Effector CD4-positive, alpha-beta T cell (primary cell): ENCODE results near the gene EIF4H.
"Not testable (repeated sequence)": the region's sequence is repeated elsewhere in the genome, so short reads cannot be mapped to it uniquely, and the experiment has no call there.

Experiments used
- DNase-seq: peaks from one replicate; pipeline ENCODE4 v3.0.0-alpha.2; 2020

EIF4H gene

GRCh38 chr7:74199551-74200355 lies 25.6 kb downstream of the EIF4H start:
- DNase-seq: no peak

- no peak for DNase-seq
Observed at GRCh38 chr7:74202841-74203556, 28.8 kb downstream of the EIF4H start.

GRCh38 chr7:74203956-74204618 lies 29.9 kb downstream of the EIF4H start:
- no peak for DNase-seq

GRCh38 chr7:74206052-74206451 lies 31.9 kb downstream of the EIF4H start:
- not testable (repeated sequence) for DNase-seq

- peak; percentile 75 for DNase-seq
Observed at GRCh38 chr7:74206589-74207120, 32.5 kb downstream of the EIF4H start.

- DNase-seq: no peak
Observed at GRCh38 chr7:74207586-74207985, 33.4 kb downstream of the EIF4H start.

- DNase-seq: not testable (repeated sequence)
Observed at GRCh38 chr7:74208241-74208640, 34.1 kb downstream of the EIF4H start.

- DNase-seq: no peak
Observed at GRCh38 chr7:74212661-74213060, 38.5 kb downstream of the EIF4H start.

- no peak for DNase-seq
Observed at GRCh38 chr7:74214816-74215630, 40.9 kb downstream of the EIF4H start.

- DNase-seq: no peak
Observed at GRCh38 chr7:74215921-74216320, 41.8 kb downstream of the EIF4H start.

GRCh38 chr7:74216361-74216761 lies 42.2 kb downstream of the EIF4H start:
- no peak for DNase-seq

GRCh38 chr7:74217455-74218342 lies 43.5 kb downstream of the EIF4H start:
- DNase-seq: no peak

GRCh38 chr7:74218343-74218698 lies 44.2 kb downstream of the EIF4H start:
- no peak for DNase-seq

- DNase-seq: no peak
Observed at GRCh38 chr7:74219416-74219815, 45.3 kb downstream of the EIF4H start.

- DNase-seq: no peak
Observed at GRCh38 chr7:74220229-74220628, 46.1 kb downstream of the EIF4H start.

- DNase-seq: no peak
Observed at GRCh38 chr7:74221713-74222112, 47.6 kb downstream of the EIF4H start.

- DNase-seq: no peak
Observed at GRCh38 chr7:74222851-74223710, 48.9 kb downstream of the EIF4H start.

- DNase-seq: no peak
Observed at GRCh38 chr7:74223711-74224510, 49.8 kb downstream of the EIF4H start.

- DNase-seq: no peak
Observed at GRCh38 chr7:74224511-74224832, 50.3 kb downstream of the EIF4H start.

GRCh38 chr7:74224907-74225306 lies 50.8 kb downstream of the EIF4H start:
- not testable (repeated sequence) for DNase-seq
